ENCODE measurements around the gene MLXIP.
"Not testable (repeated sequence)": the region's sequence is repeated elsewhere in the genome, so short reads cannot be mapped to it uniquely, and the experiment has no call there.

Gene MLXIP

DNA sequence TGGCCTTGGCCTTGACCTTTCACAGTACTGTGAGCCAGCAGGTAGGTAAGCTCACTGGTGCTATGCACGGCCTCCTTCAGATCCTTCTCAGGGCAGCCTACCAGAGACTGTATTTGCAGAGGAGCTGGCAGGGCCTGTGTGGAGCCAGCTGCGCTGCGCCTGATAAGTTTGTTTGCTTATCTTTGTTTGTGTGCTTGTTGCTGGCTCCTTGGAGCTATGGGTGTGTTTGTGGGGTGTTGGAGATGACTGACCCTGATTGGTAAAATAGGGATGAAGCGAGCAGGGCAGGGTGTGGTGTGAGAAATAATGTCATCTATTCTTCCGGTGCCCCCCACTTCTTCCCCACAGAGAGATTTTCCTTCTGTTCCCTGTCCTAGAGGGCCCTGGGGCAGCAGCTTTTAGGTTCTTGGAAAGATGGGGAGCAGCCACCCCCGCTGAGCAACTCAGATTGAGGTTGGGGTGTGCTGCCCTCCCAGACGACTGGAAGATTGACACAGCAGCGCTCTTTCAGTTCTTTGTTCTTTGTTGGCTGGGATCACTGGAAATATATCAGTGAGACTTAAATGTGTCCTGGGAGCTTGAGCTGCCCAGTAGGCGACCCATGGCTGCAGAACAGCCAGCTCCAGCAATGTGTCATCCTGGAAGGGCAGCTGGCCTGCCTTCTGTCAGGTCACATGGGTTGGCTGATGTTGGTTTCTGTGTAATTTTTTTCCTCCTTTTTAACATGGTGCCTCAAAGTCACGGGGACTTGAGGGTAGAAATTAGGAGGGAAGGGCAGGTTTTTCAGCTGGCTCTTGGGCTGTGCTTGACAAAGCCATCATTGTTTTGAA, 19.6 kb downstream of the MLXIP start:
- DNase-seq = no peak

- no peak for DNase-seq
Measured at GRCh38 chr12:122099280-122099749, 20.8 kb downstream of the MLXIP start.

- no peak for DNase-seq
Measured at GRCh38 chr12:122099856-122100255, 21.3 kb downstream of the MLXIP start.

DNA sequence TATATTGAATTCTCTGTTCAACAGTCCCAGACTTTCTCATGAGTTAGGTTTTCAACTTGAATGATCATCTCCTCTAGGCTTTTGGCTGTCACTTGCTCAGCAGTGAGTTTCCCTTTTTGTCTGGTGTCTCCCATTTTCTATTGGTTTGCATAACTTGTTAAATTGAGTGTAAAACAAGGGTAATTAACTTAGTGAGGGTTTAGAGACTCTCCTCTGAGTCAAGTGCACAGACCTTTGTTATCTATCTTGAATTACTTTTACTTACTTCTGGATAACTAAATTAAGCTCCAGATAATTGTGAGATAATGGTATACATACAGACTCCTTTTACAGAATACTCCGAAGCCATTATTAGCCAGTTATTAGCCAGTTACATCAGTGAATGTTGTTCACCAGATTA, 22.0 kb downstream of the MLXIP start:
- DNase-seq = no peak

DNA sequence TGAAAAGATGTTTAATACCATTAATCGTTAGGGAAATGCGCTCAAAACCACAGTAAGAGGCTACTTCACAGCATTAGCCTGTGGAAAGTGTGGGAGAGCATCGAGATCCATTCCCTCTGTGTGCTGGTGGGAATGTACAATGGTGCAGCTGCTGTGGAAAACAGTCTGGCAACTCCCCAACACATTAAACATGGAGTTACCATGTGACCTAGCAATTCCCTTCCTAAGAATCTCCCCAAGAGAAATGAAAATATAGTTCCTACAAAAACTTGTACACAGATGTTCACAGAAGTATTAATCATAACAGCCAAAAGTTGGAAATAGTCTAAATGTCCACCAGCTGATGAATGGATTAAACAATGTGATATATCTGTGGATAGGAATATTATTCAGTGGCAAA, 23.8 kb downstream of the MLXIP start:
- DNase-seq = no peak

DNA sequence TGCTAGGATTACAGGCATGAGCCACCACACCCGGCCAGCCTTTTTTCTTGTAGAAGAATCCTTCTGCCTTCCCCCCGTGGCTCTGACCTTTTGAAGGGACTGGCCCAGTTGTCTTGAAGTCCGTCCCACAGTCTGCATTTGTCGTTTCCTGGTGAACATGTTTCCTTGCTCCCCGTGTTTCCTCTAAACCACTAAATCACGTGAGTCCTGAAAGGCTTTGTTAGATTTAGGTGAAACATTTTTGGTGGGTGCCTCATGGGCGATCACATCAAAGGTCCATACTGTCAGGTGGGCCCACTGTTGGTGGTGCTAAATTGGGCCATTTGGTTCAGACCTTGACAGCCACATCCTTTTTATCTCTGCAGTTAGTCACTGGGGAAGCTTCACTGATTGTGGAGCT, 26.3 kb downstream of the MLXIP start:
- DNase-seq = no peak

DNA sequence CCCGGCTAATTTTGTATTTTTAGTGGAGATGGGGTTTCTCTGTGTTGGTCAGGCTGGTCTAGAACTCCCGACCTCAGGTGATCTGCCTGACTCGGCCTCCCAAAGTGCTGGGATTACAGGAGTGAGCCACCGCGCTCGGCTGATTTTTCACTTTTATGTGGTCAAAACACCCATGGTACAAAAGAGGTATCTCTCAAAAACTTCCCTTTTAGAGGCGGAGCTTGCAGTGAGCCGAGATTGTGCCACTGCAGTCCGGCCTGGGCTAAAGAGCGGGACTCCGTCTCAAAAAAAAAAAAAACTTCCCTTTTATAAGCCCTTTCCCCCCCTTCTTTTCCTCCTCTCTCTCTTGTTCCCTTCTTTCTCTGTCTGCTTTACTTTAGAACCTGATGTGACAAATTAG, 26.9 kb downstream of the MLXIP start:
- DNase-seq = not testable (repeated sequence)

GRCh38 chr12:122106843-122107242, 28.3 kb downstream of the MLXIP start:
- DNase-seq = no peak

GRCh38 chr12:122107261-122107660, 28.7 kb downstream of the MLXIP start:
- DNase-seq = no peak

GRCh38 chr12:122111089-122111641, 32.6 kb downstream of the MLXIP start:
- no peak for DNase-seq

DNA sequence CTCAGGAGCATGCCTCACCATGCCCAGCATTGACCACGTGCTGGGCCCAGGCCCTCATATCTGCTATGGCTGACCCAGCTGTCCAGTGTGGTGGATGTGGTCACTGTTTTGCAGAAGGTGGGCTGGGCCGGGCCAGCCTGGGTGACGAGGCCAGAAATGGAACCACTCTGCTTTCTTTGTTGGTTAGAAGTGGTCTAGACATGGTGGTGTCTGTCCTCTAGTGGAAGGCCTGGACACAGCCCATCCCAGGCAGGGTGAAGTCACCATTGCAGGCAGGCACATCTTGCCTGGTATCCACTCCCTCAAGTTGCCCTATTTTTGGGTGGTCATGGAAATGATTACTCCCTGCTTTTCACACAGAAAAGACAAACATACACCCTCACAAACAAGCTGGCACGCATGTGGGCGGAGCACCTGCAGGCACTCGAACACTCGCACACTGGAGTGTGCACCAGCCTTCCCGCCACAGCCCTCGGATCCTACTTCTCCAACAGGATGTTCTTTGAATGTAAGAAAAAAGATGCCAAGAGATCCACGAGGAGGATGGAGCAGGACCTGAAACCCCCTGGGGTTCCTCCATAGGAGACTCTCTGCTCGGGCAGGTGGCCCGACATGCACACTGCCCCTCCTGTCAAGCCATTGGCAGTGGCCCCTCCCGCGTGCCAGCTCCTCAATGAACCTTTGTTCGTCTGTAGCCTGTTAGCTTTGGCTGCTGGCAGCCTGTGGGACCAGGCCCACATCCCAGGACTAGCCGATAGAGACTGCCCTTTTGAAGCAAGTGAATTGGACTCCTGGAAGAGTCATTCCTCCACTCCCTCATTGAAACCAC, 38.4 kb downstream of the MLXIP start:
- DNase-seq = no peak

DNA sequence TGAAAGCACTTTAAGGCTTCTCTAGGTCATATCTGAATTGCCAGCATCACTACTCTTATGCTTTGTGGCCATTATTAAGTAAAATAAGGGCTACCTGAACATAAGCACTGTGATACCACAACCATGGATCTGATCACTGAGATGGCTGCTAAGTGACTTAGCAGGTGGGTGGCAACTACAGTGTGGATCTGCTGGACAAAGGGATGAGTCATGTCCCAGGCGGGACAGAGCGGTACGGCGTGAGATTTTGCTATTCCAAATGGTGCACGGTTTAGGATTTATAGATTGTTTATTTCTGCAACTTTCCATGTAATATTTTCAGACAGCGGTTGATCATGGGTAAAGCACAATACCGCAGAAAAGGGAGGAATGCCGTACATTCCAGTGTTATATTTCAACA, 39.4 kb downstream of the MLXIP start:
- no peak for DNase-seq

GRCh38 chr12:122121341-122121740, 42.8 kb downstream of the MLXIP start:
- DNase-seq = not testable (repeated sequence)

DNA sequence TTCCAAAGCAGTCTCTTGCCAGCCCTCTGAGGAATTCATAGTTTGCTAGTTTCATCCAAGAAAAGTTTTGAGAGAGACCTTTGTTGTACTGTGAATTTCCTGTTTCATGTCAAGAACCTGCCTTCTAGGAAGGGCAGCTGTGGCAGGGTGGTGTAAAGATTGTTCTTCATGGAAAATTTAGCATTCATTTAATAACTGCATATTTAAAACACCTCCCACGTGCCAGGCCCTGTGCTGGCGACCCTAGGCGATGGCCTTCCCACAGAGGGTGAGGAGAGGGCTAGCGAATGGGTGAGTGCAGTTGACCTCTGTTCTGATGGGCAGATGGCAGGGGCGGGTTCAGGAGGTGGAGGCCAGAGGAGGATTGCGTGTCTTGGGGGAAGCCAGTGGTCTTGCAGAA, 43.2 kb downstream of the MLXIP start:
- DNase-seq = no peak

GRCh38 chr12:122123051-122123760, 44.6 kb downstream of the MLXIP start:
- DNase-seq = peak; percentile 64

DNA sequence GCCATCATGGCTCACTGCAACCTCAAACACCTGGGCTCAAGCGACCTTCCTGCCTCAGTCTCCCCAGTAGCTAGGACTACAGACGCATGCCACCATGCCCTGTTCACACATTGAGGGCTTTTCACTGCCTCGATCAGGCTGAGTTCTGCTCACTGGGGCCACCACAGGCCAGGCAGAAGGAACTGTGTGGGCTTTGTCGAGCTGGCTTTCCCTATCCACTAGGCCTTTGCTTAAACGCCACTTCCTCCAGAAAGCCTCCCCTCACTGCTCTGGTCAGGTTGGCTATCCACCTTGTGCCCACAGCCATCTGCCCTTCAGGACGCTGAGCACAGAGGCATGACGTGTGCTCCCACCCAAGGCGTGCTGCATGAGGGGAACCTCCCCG, 45.2 kb downstream of the MLXIP start:
- DNase-seq = no peak

DNA sequence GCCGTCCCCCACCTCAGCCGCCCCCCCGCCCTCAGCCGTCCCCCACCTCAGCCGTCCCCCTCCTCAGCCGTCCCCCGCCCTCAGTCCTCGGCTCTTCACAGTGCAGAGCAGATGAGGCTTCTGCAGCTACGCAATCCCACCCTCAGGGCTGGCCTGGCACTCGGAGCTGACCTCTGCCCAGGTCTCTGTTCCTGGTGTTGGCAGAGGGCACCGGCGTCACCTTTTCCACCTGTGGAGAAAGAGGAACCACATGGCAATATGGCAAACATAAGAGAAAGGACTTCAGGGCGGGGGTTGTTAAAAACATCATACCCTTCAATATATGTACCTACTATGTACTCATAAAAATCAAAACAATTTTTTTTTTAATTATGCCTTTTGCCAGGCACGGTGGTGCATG, 45.8 kb downstream of the MLXIP start:
- no peak for DNase-seq

DNA sequence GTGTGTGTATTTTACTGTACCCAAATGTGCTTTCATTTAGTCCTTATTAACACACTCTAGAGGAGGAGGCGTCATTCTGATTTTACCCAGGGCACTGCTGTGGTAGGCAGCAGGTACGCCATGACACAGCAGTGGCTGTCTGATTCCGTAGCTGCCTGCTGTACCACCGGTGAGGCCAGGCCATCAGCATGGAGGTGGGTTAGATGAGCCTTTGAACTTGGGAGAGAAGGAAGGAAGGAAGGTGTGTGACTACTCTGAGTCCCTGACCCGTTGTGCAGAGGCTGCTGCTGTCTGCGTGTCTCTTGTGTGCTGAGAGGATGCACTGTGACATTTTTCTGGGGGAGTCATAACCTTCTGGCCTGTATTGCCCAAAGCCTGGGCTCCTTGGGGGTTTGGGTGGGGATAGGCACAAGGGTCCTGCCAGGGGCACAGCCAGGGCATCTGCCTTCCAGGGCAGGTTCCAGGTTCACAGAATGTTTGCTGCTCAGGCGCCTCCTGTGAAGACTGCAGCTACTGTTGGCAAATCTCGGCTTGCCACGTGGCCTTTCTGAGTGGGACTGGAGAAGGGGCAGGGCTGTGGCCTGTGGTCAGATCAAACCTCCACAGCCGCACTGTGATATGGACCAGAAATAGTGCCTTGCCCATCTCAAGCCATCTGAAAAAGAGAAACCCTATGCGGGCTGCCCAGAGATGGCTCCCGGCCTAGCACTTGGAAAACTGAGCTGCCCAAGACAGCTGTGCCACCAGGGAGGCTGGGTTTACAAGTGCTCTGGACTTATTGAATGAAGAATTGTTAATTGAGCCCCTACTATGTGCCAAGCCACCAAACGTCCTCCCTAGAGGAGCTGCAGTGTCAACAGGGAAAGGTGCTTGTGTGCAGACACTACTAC, 47.1 kb downstream of the MLXIP start:
- DNase-seq = no peak

GRCh38 chr12:122126342-122126635, 47.7 kb downstream of the MLXIP start:
- DNase-seq = no peak

GRCh38 chr12:122126713-122127597, 48.4 kb downstream of the MLXIP start:
- DNase-seq = no peak

DNA sequence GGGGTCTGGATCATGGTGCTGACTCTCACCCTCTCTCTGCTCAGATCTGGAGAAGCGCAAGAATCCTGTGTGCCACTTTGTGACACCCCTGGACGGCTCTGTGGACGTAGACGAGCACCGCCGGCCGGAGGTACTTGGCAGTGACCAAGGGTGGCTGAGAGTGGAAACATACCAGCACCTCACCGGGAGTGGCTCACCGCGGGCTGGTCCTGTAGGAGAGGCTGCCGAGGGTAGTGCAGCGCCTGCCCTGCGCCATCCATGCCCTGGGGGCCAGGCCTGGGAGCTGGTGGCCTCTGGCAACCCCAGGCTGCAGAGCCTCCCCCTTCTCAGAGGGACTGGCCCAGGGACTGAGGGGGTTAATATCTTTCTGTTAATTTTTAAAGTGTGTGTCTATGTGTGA, 49.3 kb downstream of the MLXIP start:
- no peak for DNase-seq

All from CD4-positive, alpha-beta T cell treated with Interferon gamma for 1 hour (primary cell).